Liver (tissue), 9 donors: ENCODE data around the gene CTTN. TPM values are rescaled to one million over a fixed set of nuclear protein-coding genes. Genes with fewer than 3 reads are reported as not detected.

Source experiments
- DNase-seq: peaks from one replicate; pipeline ENCODE4 v3.0.0-alpha.2; 2017; ENCODE audit warnings: low spot score
- H3K27ac ChIP-seq, 2 donors: one replicate each; pipeline ENCODE4 v1.7.0; 2013; ENCODE audit warnings: inconsistent platforms in 2 of 2, low read length in 2 of 2, control low read depth in 1 of 2, low read depth in 1 of 2, mild to moderate bottlenecking in 1 of 2
- H3K27me3 ChIP-seq, 4 donors: one replicate each; pipeline versions ENCODE4 v1.6.1 to v1.7.0; 2013; ENCODE audit warnings: low read length in 3 of 4, inconsistent platforms in 1 of 4, mild to moderate bottlenecking in 1 of 4, moderate library complexity in 1 of 4; ENCODE audit not compliant: control insufficient read depth in 4 of 4, insufficient read depth in 4 of 4
- H3K36me3 ChIP-seq, 4 donors: one replicate each; pipeline versions ENCODE4 v1.6.1 to v1.7.0; 2013; ENCODE audit warnings: low read length in 3 of 4, mild to moderate bottlenecking in 3 of 4, low read depth in 1 of 4, moderate library complexity in 1 of 4; ENCODE audit not compliant: control insufficient read depth in 4 of 4, insufficient read depth in 3 of 4
- H3K4me1 ChIP-seq, 4 donors: one replicate each; pipeline versions ENCODE4 v1.6.1 to v1.7.0; 2013; ENCODE audit warnings: low read length in 3 of 4, mild to moderate bottlenecking in 3 of 4, moderate library complexity in 1 of 4; ENCODE audit not compliant: control insufficient read depth in 4 of 4, insufficient read depth in 4 of 4
- H3K4me3 ChIP-seq, 3 donors: one replicate each; pipeline versions ENCODE4 v1.6.1 to v1.7.0; 2013; ENCODE audit warnings: low read length in 3 of 3, control low read depth in 1 of 3, low read depth in 1 of 3, mild to moderate bottlenecking in 1 of 3
- H3K9ac ChIP-seq, 2 donors: one replicate each; pipeline ENCODE4 v1.7.0; 2013; ENCODE audit warnings: low read length in 2 of 2, mild to moderate bottlenecking in 2 of 2, moderate library complexity in 2 of 2, control low read depth in 1 of 2, low read depth in 1 of 2
- H3K9me3 ChIP-seq, 4 donors: one replicate each; pipeline versions ENCODE4 v1.6.1 to v1.7.0; 2013; ENCODE audit warnings: low read length in 3 of 4; ENCODE audit not compliant: control insufficient read depth in 4 of 4
- EGR1 ChIP-seq, 2 donors: IDR thresholded peaks; 2 replicates each; pipeline ENCODE4 v1.6.1; 2016 to 2018; ENCODE audit warnings: antibody characterized with exemption in 2 of 2, low read depth in 2 of 2
- FOXA1 ChIP-seq: IDR thresholded peaks from 2 replicates; pipeline ENCODE4 v1.6.1; 2016; ENCODE audit warnings: antibody characterized with exemption
- FOXA2 ChIP-seq: IDR thresholded peaks from 2 replicates; pipeline ENCODE4 v1.6.1; 2016; ENCODE audit warnings: antibody characterized with exemption
- GABPA ChIP-seq, 2 donors: IDR thresholded peaks in 1 of 2; conservative IDR thresholded peaks in 1 of 2; 2 replicates each; pipeline ENCODE4 v1.6.1; 2016; ENCODE audit warnings: antibody characterized with exemption in 2 of 2, mild to moderate bottlenecking in 1 of 2, moderate library complexity in 1 of 2
- HNF4A ChIP-seq, 2 donors: conservative IDR thresholded peaks; 2 replicates each; pipeline ENCODE4 v1.6.1; 2016; ENCODE audit warnings: antibody characterized with exemption in 2 of 2, mild to moderate bottlenecking in 2 of 2
- HNF4G ChIP-seq: IDR thresholded peaks from 2 replicates; pipeline ENCODE4 v1.6.1; 2016; ENCODE audit warnings: antibody characterized with exemption
- JUND ChIP-seq, 2 donors: IDR thresholded peaks; 2 replicates each; pipeline ENCODE4 v1.6.1; 2016; ENCODE audit warnings: antibody characterized with exemption in 2 of 2
- MAX ChIP-seq: IDR thresholded peaks from 2 replicates; pipeline ENCODE4 v1.6.1; 2016; ENCODE audit warnings: antibody characterized with exemption
- NR2F2 ChIP-seq: IDR thresholded peaks from 2 replicates; pipeline ENCODE4 v1.6.1; 2016; ENCODE audit warnings: antibody characterized with exemption
- RAD21 ChIP-seq, 2 donors: IDR thresholded peaks; 2 replicates each; pipeline ENCODE4 v1.6.1; 2016; ENCODE audit warnings: antibody characterized with exemption in 2 of 2, mild to moderate bottlenecking in 2 of 2
- REST ChIP-seq: IDR thresholded peaks from 2 replicates; pipeline ENCODE4 v1.6.1; 2016; ENCODE audit warnings: antibody characterized with exemption, mild to moderate bottlenecking
- RXRA ChIP-seq, 2 donors: IDR thresholded peaks; 2 replicates each; pipeline ENCODE4 v1.6.1; 2017 to 2018; ENCODE audit warnings: antibody characterized with exemption in 2 of 2, mild to moderate bottlenecking in 1 of 2
- SP1 ChIP-seq: IDR thresholded peaks from 2 replicates; pipeline ENCODE4 v1.6.1; 2018; ENCODE audit warnings: antibody characterized with exemption, mild to moderate bottlenecking
- TAF1 ChIP-seq: conservative IDR thresholded peaks from 2 replicates; pipeline ENCODE4 v1.6.1; 2016; ENCODE audit warnings: antibody characterized with exemption, mild to moderate bottlenecking
- ZBTB33 ChIP-seq: IDR thresholded peaks from 2 replicates; pipeline ENCODE4 v1.6.1; 2016; ENCODE audit warnings: antibody characterized with exemption
- WGBS: extraction: QIAGEN DNeasy Blood & Tissue Kit; methylation state at CpG from one replicate; pipeline ENCODE4 v1.1.7; 2013; 5-methylcytosine and 5-hydroxymethylcytosine counted together
- polyA plus RNA-seq, 2 donors: library from polyadenylated mRNA; stranded (reverse) in 1 of 2; unstranded in 1 of 2; fragments of 200-250 nt in 1 of 2; fragments of >200 nt in 1 of 2; fragmentation: Nextera tagmentation in 1 of 2; extraction: Ambion mirVana in 1 of 2; gene quantifications; one replicate each; pipeline versions ENCODE4 v1.2.1 to v1.2.3, GENCODE V29; 2013 to 2015
- total RNA-seq, 2 donors: library from RNA; depleted of rRNA; stranded (reverse); fragments of >200 nt; gene quantifications; one replicate each; pipeline ENCODE4 v1.2.3, GENCODE V29; 2014
- TF ChIP-seq, protein P1 (sequence below): fragments of 150-350 bp; IDR thresholded peaks from 2 replicates; pipeline ENCODE4 v1.5.1; 2017; ENCODE audit warnings: improper control_type of control experiment, low read depth, low read length; ENCODE audit not compliant: missing input control
- donor health status: healthy.
- donor health status: healthy.
- donor health status: healthy.
- donor health status: healthy.
- donor health status: healthy.

Gene CTTN
- total and polyA plus RNA-seq, 4 donors, result 38.7 to 136 (median 45.4) TPM

- Histone ChIP-seq H3K36me3 (peaks cover 5 to 70% (median 31%) of the 10 kb centered on the region in 4 donors), H3K9me3 (no peaks in the 10 kb centered on the region), H3K9ac (no peak overlapping the region), H3K4me1 (no peaks in the 10 kb centered on the region), H3K27ac (no peak overlapping the region), H3K4me3 (no peak overlapping the region), H3K27me3 (no peaks in the 10 kb centered on the region)
- no peak for TF ChIP-seq EGR1 (IDR thresholded peaks at IDR 0.05; ENCODE audit: low read depth in 2 of 2)
- no peak for TF ChIP-seq RXRA (IDR thresholded peaks at IDR 0.05)
- no peak for TF ChIP-seq SP1
- no peak for TF ChIP-seq RAD21 (IDR thresholded peaks at IDR 0.05)
- TF ChIP-seq FOXA2, result no peak
- TF ChIP-seq JUND (IDR thresholded peaks at IDR 0.05), result no peak
- no peak for TF ChIP-seq MAX
- TF ChIP-seq REST, result no peak
- TF ChIP-seq, protein P1, sequence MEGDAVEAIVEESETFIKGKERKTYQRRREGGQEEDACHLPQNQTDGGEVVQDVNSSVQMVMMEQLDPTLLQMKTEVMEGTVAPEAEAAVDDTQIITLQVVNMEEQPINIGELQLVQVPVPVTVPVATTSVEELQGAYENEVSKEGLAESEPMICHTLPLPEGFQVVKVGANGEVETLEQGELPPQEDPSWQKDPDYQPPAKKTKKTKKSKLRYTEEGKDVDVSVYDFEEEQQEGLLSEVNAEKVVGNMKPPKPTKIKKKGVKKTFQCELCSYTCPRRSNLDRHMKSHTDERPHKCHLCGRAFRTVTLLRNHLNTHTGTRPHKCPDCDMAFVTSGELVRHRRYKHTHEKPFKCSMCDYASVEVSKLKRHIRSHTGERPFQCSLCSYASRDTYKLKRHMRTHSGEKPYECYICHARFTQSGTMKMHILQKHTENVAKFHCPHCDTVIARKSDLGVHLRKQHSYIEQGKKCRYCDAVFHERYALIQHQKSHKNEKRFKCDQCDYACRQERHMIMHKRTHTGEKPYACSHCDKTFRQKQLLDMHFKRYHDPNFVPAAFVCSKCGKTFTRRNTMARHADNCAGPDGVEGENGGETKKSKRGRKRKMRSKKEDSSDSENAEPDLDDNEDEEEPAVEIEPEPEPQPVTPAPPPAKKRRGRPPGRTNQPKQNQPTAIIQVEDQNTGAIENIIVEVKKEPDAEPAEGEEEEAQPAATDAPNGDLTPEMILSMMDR, result no peak
- no peak for TF ChIP-seq TAF1
- TF ChIP-seq NR2F2, result no peak
- no peak for TF ChIP-seq ZBTB33
- no peak for TF ChIP-seq HNF4G
- TF ChIP-seq HNF4A (conservative IDR thresholded peaks at IDR 0.05), result no peak
- no peak for TF ChIP-seq FOXA1
- no peak for TF ChIP-seq GABPA (IDR thresholded peaks at IDR 0.05 in 1 of 2, conservative IDR thresholded peaks at IDR 0.05 in 1 of 2)
- WGBS, result 94% methylated on average over 35 of the region's 35 CpGs
- no peak for DNase-seq
These were observed 24.6 kb downstream of the CTTN start for GRCh38 chr11:70422692-70423522.
